GM13976 (cell line): ENCODE data around the gene DOK4.

Experiments used
- DNase-seq: peaks from one replicate; pipeline ENCODE4 v3.0.0; 2012; ENCODE audit warnings: low spot score
- CTCF ChIP-seq: IDR thresholded peaks from 2 replicates; pipeline ENCODE4 v1.5.1; 2012; ENCODE audit warnings: borderline replicate concordance, mild to moderate bottlenecking; ENCODE audit not compliant: insufficient read depth; ENCODE audit errors: extremely low read depth, missing control alignments, control extremely low read depth
- in situ Hi-C: fragments of 300-500 bp; cut with MboI; formaldehyde crosslinking; loops from one replicate; pipeline ENCODE4 v1.12.0; 2022; ENCODE audit warnings: low sequenced_read_pairs, mixed read lengths, inconsistent platforms; ENCODE audit not compliant: unreplicated experiment

The DOK4 gene

DNA sequence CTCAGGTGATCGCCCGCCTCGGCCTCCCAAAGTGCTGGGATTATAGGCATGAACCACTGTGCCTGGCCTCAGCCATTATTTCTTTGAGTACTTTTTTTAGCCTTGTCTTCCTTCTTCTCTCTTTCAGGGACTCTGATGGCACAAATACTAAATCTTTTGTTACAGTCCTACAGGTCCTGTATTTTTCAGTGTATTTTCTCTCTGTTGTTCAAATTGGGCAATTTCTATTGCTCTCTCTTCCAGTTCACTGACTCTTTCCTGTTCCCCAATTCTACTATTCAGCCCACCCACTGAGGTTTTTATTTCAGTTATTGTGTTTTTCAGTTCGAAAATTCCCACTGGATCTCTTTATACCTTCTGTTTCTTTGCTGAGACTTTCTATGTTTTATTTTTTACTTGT is 7.5 kb upstream of the DOK4 start:
- no peak for TF ChIP-seq CTCF
- in situ Hi-C loops: no loop called here
- DNase-seq: no peak

GRCh38 chr16:57489229-57489628 is 2.9 kb upstream of the DOK4 start:
- DNase-seq: no peak
- no peak for TF ChIP-seq CTCF
- in situ Hi-C loops: no loop called here

DNA sequence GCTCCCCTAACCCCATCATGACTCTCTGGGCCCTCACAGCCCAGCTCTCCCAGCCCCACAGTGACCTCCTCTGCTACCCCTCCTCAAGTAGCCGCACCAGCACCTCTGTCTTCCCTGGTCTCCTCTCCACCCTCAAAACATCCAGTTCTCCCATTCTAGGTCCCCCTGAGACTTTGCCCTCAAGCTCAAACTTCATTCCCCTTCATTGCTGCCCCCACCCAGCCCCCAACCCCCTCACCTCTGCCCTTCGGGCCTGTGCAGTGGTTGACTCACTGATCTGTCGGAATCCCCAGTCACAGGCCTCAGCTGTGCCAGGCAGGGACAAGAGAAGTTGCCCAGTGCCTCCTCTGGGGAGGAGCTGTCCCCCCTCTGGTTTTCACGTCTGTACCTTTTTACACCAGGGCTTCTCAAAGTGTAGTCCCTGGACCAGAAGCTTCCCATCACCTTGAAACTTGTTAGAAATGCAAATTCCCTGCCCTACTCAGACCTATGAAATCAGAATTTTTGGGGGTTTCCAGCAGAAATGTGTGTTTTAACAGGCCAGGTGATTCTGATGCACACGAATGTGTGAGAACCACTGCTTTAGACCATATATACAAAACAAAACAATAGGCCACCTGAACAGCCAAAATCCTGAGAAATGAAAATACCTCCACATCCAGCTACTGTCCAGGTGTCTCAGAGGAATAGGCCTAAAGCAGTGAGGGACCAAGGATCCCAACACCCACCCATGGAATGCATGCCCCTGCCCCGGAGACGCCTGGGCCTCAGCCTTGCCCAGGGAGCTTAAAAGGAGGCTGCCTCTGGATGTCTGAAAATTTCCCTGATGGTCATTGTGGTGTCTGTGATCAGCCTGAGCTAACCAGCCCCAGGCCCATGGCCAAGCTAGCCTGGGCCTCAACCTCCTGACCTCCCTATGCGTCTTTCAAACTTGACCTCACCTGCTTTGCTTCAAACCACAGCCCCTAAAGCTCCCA is 853 bp upstream of the DOK4 start:
- DNase-seq: peak; percentile 44
- in situ Hi-C loops: no loop called here
- no peak for TF ChIP-seq CTCF

- no peak for DNase-seq
- in situ Hi-C loops: no loop called here
- no peak for TF ChIP-seq CTCF
These were observed 990 bp downstream of the DOK4 start for GRCh38 chr16:57485091-57485915.

DNA sequence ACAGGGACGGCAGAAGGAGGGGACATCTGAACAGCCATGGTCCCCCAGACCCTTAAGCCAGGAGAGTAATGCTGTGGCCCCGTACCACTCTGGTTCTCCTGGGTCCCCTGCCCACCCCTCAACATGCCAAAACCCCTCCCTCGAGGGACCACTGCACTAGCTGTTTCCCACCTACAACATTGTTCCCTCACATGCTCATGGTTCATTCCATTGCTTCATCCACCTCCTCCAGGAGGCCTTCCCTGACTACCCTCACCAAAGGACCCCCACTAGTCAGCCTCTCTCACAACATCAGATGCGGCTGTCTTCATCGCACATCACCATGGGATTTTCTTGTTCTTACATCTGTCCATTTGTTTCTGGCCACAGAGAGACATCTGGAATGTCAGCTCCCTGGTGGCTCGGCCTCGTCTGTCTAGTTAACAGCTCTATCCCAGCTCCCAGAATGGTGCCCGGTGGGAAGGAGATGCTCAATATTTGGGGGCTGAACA is 1.7 kb downstream of the DOK4 start:
- in situ Hi-C loops: no loop called here
- DNase-seq: no peak
- TF ChIP-seq CTCF: no peak

GRCh38 chr16:57483725-57484514 is 2.4 kb downstream of the DOK4 start:
- no peak for TF ChIP-seq CTCF
- no peak for DNase-seq
- in situ Hi-C loops: no loop called here
